Measurements from ENCODE around the gene DNAL1.

DNA sequence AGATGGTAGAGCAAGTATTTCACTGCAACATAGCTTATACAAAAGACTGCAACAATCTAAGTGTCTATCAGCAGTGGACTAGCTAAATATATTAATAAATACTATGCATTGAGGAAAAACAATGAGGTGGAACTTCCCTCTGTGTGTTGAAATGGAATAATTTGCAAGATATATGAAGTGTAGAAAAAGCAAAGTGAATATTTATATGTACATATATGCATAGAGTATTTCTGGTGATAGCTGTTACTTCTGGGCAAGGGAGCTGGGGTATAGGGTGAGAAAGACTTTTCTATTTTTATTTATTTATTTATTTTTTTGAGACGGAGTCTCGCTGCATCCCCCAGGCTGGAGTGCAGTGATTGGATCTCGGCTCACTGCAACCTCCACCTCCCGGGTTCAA, 33.9 kb downstream of the DNAL1 start:
- TF ChIP-seq POLR2A (IDR thresholded peaks at IDR 0.05; ENCODE audit: low read length) = no peak
- TF ChIP-seq GATA1 (IDR thresholded peaks at IDR 0.05; ENCODE audit: low read depth, low read length) = no peak
